Fibroblast of mammary gland (primary cell): ENCODE results near the gene ATP1A3.
"Not testable (repeated sequence)": the region's sequence is repeated elsewhere in the genome, so short reads cannot be mapped to it uniquely, and the experiment has no call there.

Experiments used
- DNase-seq: peaks from one replicate; pipeline ENCODE4 v3.0.0-alpha.2; 2010; ENCODE audit warnings: low read depth
- H3K4me3 ChIP-seq: 2 replicates; pipeline ENCODE4 v1.5.1; 2011; ENCODE audit warnings: low read depth, mild to moderate bottlenecking, low read length, moderate library complexity; ENCODE audit not compliant: control insufficient read depth
- TF ChIP-seq, protein P1 (sequence below): conservative IDR thresholded peaks from 2 replicates; pipeline ENCODE4 v1.5.1; 2011; ENCODE audit warnings: low read depth, low read length, inconsistent platforms; ENCODE audit not compliant: control insufficient read depth, insufficient read depth

Gene ATP1A3

DNA sequence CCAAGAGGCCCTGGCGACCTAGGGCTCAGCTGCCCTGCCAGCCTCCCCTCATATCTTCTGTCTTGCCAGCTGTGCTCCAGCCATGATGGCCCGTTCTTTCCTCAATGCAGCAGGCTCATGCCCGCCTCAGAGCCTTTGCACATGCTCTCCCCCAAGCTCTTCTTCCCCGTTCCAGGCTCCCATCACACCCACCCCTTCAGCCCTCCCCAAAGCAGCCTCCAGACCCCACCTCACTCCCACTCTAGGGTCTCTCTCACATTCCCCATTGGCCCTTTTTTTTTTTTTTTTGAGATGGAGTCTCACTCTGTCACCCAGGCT, 29.9 kb upstream of the ATP1A3 start:
- DNase-seq, result no peak
- TF ChIP-seq, protein P1, sequence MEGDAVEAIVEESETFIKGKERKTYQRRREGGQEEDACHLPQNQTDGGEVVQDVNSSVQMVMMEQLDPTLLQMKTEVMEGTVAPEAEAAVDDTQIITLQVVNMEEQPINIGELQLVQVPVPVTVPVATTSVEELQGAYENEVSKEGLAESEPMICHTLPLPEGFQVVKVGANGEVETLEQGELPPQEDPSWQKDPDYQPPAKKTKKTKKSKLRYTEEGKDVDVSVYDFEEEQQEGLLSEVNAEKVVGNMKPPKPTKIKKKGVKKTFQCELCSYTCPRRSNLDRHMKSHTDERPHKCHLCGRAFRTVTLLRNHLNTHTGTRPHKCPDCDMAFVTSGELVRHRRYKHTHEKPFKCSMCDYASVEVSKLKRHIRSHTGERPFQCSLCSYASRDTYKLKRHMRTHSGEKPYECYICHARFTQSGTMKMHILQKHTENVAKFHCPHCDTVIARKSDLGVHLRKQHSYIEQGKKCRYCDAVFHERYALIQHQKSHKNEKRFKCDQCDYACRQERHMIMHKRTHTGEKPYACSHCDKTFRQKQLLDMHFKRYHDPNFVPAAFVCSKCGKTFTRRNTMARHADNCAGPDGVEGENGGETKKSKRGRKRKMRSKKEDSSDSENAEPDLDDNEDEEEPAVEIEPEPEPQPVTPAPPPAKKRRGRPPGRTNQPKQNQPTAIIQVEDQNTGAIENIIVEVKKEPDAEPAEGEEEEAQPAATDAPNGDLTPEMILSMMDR, result no peak
- no peak overlapping the region for H3K4me3 ChIP-seq

DNA sequence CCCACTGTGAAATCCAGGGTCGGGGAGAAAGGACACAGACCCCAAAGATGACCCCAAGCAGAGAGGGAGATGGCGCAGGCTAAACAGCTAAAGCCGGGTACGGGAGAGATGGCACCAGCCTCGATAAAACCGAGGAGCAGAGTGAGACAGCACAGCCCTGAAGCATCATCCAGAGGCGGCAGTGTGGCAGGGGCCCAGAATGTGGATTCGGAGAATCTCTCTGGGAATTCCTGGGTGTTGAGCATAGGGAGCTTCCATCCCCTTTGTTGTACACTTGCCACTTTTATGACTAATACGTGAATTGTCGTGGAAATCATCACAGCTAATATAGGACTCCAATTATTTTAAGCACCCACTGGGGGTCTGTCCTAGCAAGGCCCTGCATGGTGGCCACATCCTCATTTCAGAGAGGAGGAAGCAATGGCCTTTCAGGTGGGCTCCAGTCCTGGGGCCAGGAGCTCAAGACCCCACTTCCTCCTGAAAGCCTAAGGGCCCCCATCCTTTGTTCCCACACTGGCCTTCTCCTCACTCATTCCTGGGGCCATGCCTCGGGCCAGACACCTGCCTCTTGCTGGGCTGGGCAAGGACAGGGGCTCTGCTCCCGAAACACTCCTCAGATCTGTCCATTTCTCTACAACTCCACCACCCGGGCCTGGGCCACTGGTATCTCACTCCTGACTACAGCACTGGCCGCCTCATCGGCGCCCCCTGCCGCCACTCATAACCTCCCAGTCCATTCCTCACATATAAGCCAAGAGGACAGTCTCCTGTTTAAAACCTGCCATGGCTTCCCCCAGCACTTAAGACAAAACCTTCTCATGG, 29.3 kb upstream of the ATP1A3 start:
- peak; percentile 11 for DNase-seq
- TF ChIP-seq, protein P1, result peak; percentile 45
- no peak overlapping the region for H3K4me3 ChIP-seq

DNA sequence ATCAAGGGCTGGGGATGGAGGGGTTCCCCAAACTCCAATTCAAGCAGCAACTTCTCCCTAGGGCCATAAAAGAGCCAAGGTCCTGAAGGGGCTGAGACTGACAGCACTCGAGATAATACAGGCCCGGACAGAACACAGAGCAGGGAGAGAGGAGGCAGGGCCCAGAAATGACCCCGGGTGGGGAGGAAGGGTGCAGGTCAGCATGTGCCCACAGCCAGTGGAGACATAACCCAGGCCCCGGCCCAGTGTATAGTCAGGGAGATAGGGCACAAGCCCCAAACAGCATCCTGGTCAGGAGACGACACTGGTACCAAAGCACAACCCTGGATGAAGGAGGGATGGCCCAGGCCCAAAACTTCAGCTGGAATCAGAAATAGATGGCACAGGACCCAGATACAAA, 28.6 kb upstream of the ATP1A3 start:
- TF ChIP-seq, protein P1, result no peak
- DNase-seq, result no peak

DNA sequence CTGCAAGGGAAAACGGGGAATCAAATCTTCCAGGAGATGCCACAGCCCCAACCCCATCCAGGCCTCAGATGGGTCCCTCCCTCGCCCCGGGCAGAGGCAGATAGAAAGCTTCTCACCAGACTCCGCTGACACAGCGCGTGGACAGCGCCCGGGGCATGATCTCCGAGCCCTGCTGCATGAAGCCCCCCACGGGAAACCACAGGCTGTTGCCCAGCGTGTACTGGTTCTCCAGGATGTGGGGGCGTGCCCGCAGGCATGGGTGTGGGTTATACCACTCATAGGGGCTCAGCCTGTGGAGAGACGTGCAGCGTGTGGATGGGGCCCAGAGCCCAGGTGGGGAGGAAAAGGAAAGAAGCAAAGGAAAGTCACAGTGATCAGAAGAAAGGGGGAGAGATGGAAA, 27.2 kb upstream of the ATP1A3 start:
- H3K4me3 ChIP-seq, result no peak overlapping the region
- TF ChIP-seq, protein P1, result no peak
- no peak for DNase-seq

More for the DNA sequence above, 28.6 kb upstream of the ATP1A3 start:
- no peak overlapping the region for H3K4me3 ChIP-seq

- TF ChIP-seq, protein P1, result no peak
- DNase-seq, result peak; percentile 43
- no peak overlapping the region for H3K4me3 ChIP-seq
Measured at GRCh38 chr19:42018503-42019193, 24.6 kb upstream of the ATP1A3 start.

DNA sequence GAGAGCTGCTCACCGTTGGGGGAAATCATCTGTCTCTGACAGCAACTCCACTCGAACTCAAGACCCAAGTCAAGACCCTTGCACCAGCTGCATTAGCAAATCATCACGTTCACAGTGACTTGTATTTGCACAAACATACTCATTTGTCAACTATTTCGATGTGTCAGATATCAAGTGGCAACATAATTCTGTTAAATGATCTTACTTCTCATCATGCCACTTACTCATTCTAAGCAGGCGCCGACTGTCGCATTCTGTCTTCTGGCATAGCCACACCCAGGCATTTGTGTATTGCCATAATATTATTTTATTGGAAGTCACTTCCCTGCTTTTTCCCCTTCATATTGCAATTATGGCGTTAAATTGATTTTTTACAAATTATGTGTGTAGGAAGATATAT, 23.0 kb upstream of the ATP1A3 start:
- no peak for DNase-seq
- TF ChIP-seq, protein P1, result no peak
- H3K4me3 ChIP-seq, result no peak overlapping the region

GRCh38 chr19:42012747-42013146, 18.7 kb upstream of the ATP1A3 start:
- DNase-seq, H3K4me3 ChIP-seq: not testable (repeated sequence)
